Progenitor cell of endocrine pancreas (in vitro differentiated cells): ENCODE measurements around the gene ZMIZ2. TPM values are rescaled to one million over a fixed set of nuclear protein-coding genes. Genes with fewer than 3 reads are reported as not detected.

Source experiments
- DNase-seq: peaks from one replicate; pipeline ENCODE4 v3.0.0; 2021; ENCODE audit warnings: low spot score; ENCODE audit not compliant: unreplicated experiment
- H3K27ac Mint-ChIP-seq: 2 replicates; pipeline ENCODE4 v1.8.0; 2021; ENCODE audit warnings: mild to moderate bottlenecking, moderate library complexity, mixed read lengths
- H3K27me3 Mint-ChIP-seq: 2 replicates; pipeline ENCODE4 v1.8.0; 2021; ENCODE audit warnings: mixed read lengths
- H3K36me3 Mint-ChIP-seq: 2 replicates; pipeline ENCODE4 v1.8.0; 2022; ENCODE audit warnings: mixed read lengths; ENCODE audit not compliant: insufficient read depth
- H3K4me1 Mint-ChIP-seq: 2 replicates; pipeline ENCODE4 v1.8.0; 2021; ENCODE audit warnings: low read depth, mixed read lengths
- H3K4me3 Mint-ChIP-seq: 2 replicates; pipeline ENCODE4 v1.8.0; 2021; ENCODE audit warnings: low read depth, mild to moderate bottlenecking, moderate library complexity, mixed read lengths
- H3K9me3 Mint-ChIP-seq: 2 replicates; pipeline ENCODE4 v1.8.0; 2021; ENCODE audit warnings: low read depth, mixed read lengths
- CTCF ChIP-seq: fragments of 200-600 bp; sonication (generic); IDR thresholded peaks from one replicate; pipeline ENCODE4 v1.5.0; 2021; ENCODE audit warnings: antibody characterized with exemption, mild to moderate bottlenecking; ENCODE audit not compliant: unreplicated experiment
- total RNA-seq: library from RNA; stranded (reverse); gene quantifications from 2 replicates; pipeline ENCODE4 v1.2.1, GENCODE V29; 2021

ZMIZ2 gene
- total RNA-seq, 1 donor from 2014 or later = 222 TPM

- DNase-seq = no peak
- H3K4me1 Mint-ChIP-seq = peaks cover 22% of the 10 kb centered on the region
- TF ChIP-seq CTCF = no peak
- H3K9me3 Mint-ChIP-seq = no peaks in the 10 kb centered on the region
- H3K4me3 Mint-ChIP-seq = no peak overlapping the region
- H3K27me3 Mint-ChIP-seq = no peaks in the 10 kb centered on the region
- H3K36me3 Mint-ChIP-seq = peaks cover 12% of the 10 kb centered on the region
- peak overlapping the region; percentile 37 for H3K27ac Mint-ChIP-seq
Measured at GRCh38 chr7:44709945-44710596, 38.6 kb upstream of the ZMIZ2 start.

DNA sequence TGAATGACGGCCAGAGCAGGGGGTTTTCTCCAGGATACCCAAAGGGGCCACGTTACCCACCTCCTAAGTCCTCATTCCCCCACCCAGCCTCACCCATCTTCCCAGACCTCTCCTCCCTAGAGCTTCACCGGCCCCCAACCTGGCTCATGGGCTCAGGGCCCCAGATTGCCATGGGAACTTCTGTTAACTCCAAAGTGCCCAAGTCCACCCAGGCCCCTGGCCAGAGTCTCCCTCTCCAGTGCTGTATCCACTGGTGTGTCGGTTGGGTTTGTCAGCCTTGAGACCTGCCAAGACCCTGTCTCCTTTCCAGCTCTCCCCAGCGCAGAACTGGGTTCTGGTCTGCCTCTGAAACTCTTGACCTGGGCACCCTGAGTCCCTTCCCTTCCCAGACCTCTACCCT is 37.1 kb upstream of the ZMIZ2 start:
- no peaks in the 10 kb centered on the region for H3K9me3 Mint-ChIP-seq
- no peak for TF ChIP-seq CTCF
- H3K27me3 Mint-ChIP-seq = no peaks in the 10 kb centered on the region
- no peak for DNase-seq
- peak overlapping the region; percentile 91 for H3K27ac Mint-ChIP-seq
- no peak overlapping the region for H3K4me3 Mint-ChIP-seq
- H3K36me3 Mint-ChIP-seq = peaks cover 5% of the 10 kb centered on the region
- H3K4me1 Mint-ChIP-seq = peaks cover 22% of the 10 kb centered on the region

- Mint-ChIP-seq H3K27me3 (no peaks in the 10 kb centered on the region), H3K27ac (peak overlapping the region; percentile 91), H3K4me3 (no peak overlapping the region), H3K36me3 (peaks cover 5% of the 10 kb centered on the region), H3K9me3 (no peaks in the 10 kb centered on the region), H3K4me1 (peaks cover 22% of the 10 kb centered on the region)
- DNase-seq = no peak
- no peak for TF ChIP-seq CTCF
Measured at GRCh38 chr7:44712012-44712411, 36.6 kb upstream of the ZMIZ2 start.

- no peaks in the 10 kb centered on the region for H3K9me3 Mint-ChIP-seq
- no peak overlapping the region for H3K4me3 Mint-ChIP-seq
- peaks cover 2% of the 10 kb centered on the region for H3K36me3 Mint-ChIP-seq
- no peak for DNase-seq
- no peak overlapping the region for H3K27ac Mint-ChIP-seq
- no peaks in the 10 kb centered on the region for H3K27me3 Mint-ChIP-seq
- TF ChIP-seq CTCF = no peak
- peaks cover 22% of the 10 kb centered on the region for H3K4me1 Mint-ChIP-seq
Measured at GRCh38 chr7:44713141-44713540, 35.5 kb upstream of the ZMIZ2 start.

- Mint-ChIP-seq H3K36me3 (peaks cover 2% of the 10 kb centered on the region), H3K4me1 (peaks cover 21% of the 10 kb centered on the region), H3K27me3 (no peaks in the 10 kb centered on the region), H3K4me3 (no peak overlapping the region), H3K9me3 (no peaks in the 10 kb centered on the region), H3K27ac (no peak overlapping the region)
- no peak for DNase-seq
- no peak for TF ChIP-seq CTCF
Measured at GRCh38 chr7:44713680-44714335, 34.8 kb upstream of the ZMIZ2 start.
